GM12874 (cell line): ENCODE data around the gene SLC26A2.

Experiments used
- CTCF ChIP-seq: IDR thresholded peaks from 2 replicates; pipeline ENCODE4 v1.5.1; 2011; ENCODE audit warnings: low read depth, mild to moderate bottlenecking, control low read depth, low read length, moderate library complexity; ENCODE audit not compliant: insufficient read depth

The SLC26A2 gene

GRCh38 chr5:149948993-149949392, 11.6 kb upstream of the SLC26A2 start:
- TF ChIP-seq CTCF = no peak

GRCh38 chr5:149951138-149951749, 9.3 kb upstream of the SLC26A2 start:
- TF ChIP-seq CTCF = no peak

GRCh38 chr5:149953436-149954121, 7.0 kb upstream of the SLC26A2 start:
- no peak for TF ChIP-seq CTCF

GRCh38 chr5:149954798-149955197, 5.8 kb upstream of the SLC26A2 start:
- no peak for TF ChIP-seq CTCF

GRCh38 chr5:149956685-149957084, 3.9 kb upstream of the SLC26A2 start:
- TF ChIP-seq CTCF = no peak

- TF ChIP-seq CTCF = no peak
Measured at GRCh38 chr5:149957855-149958254, 2.7 kb upstream of the SLC26A2 start.

GRCh38 chr5:149959406-149960236, 937 bp upstream of the SLC26A2 start:
- TF ChIP-seq CTCF = peak; percentile 44; the same call in 1 of the 2 replicates
